ENCODE data around the gene ALDH1A3.
A peak's percentile ranks its signal among the peaks of the same experiment; 100 is the strongest.
"Not testable (repeated sequence)": the region's sequence is repeated elsewhere in the genome, so short reads cannot be mapped to it uniquely, and the experiment has no call there.

The ALDH1A3 gene

GRCh38 chr15:100879464-100880138, at the start of gene ALDH1A3:
Gene ALDH1A3 (plus strand): TSS chr15:100879831. CDS start chr15:100879908, 77 bp downstream.
- peak; percentile 22 for DNase-seq (ENCODE audit: low spot score)

GRCh38 chr15:100831467-100831866, 48.2 kb upstream of the ALDH1A3 start:
- DNase-seq (ENCODE audit: low spot score) = no peak

- no peak for DNase-seq (ENCODE audit: low spot score)
These were observed 47.3 kb upstream of the ALDH1A3 start for GRCh38 chr15:100832149-100832942.

- DNase-seq (ENCODE audit: low spot score) = no peak
These were observed 45.9 kb upstream of the ALDH1A3 start for GRCh38 chr15:100833417-100834389.

GRCh38 chr15:100834731-100835130, 44.9 kb upstream of the ALDH1A3 start:
- DNase-seq (ENCODE audit: low spot score) = no peak

GRCh38 chr15:100835636-100836035, 44.0 kb upstream of the ALDH1A3 start:
- DNase-seq (ENCODE audit: low spot score) = no peak

GRCh38 chr15:100836501-100836900, 43.1 kb upstream of the ALDH1A3 start:
- no peak for DNase-seq (ENCODE audit: low spot score)

GRCh38 chr15:100841426-100841825, 38.2 kb upstream of the ALDH1A3 start:
- no peak for DNase-seq (ENCODE audit: low spot score)

GRCh38 chr15:100842756-100843730, 36.6 kb upstream of the ALDH1A3 start:
- no peak for DNase-seq (ENCODE audit: low spot score)

- DNase-seq (ENCODE audit: low spot score) = no peak
These were observed 35.5 kb upstream of the ALDH1A3 start for GRCh38 chr15:100844167-100844566.

GRCh38 chr15:100844778-100845177, 34.9 kb upstream of the ALDH1A3 start:
- DNase-seq (ENCODE audit: low spot score) = no peak

- no peak for DNase-seq (ENCODE audit: low spot score)
These were observed 32.4 kb upstream of the ALDH1A3 start for GRCh38 chr15:100847194-100847593.

- DNase-seq (ENCODE audit: low spot score) = peak; percentile 49
These were observed 30.4 kb upstream of the ALDH1A3 start for GRCh38 chr15:100849021-100849854.

GRCh38 chr15:100849855-100850218, 29.8 kb upstream of the ALDH1A3 start:
- DNase-seq (ENCODE audit: low spot score) = no peak

GRCh38 chr15:100851428-100852015, 28.1 kb upstream of the ALDH1A3 start:
- DNase-seq (ENCODE audit: low spot score) = not testable (repeated sequence)

- DNase-seq (ENCODE audit: low spot score) = no peak
These were observed 27.0 kb upstream of the ALDH1A3 start for GRCh38 chr15:100852630-100853029.

GRCh38 chr15:100853676-100854440, 25.8 kb upstream of the ALDH1A3 start:
- no peak for DNase-seq (ENCODE audit: low spot score)

- no peak for DNase-seq (ENCODE audit: low spot score)
These were observed 22.8 kb upstream of the ALDH1A3 start for GRCh38 chr15:100856867-100857266.

- no peak for DNase-seq (ENCODE audit: low spot score)
These were observed 21.3 kb upstream of the ALDH1A3 start for GRCh38 chr15:100858294-100858693.
